HG03066 (cell line): ENCODE data around the gene CNIH2.
A peak's percentile ranks its signal among the peaks of the same experiment; 100 is the strongest.
"Not testable (repeated sequence)": the region's sequence is repeated elsewhere in the genome, so short reads cannot be mapped to it uniquely, and the experiment has no call there.

Source experiments
- ATAC-seq: cut with Tn5 transposase; IDR thresholded peaks from one replicate; pipeline ENCODE4 v1.9.1; 2021; ENCODE audit warnings: low read depth; ENCODE audit not compliant: unreplicated experiment

CNIH2 gene

GRCh38 chr11:66289548-66290329, 11.8 kb downstream of the CNIH2 start:
- ATAC-seq: peak; percentile 41

- no peak for ATAC-seq
Measured at GRCh38 chr11:66290330-66290621, 12.3 kb downstream of the CNIH2 start.

- ATAC-seq: no peak
Measured at GRCh38 chr11:66291303-66291705, 13.3 kb downstream of the CNIH2 start.

- no peak for ATAC-seq
Measured at GRCh38 chr11:66291706-66292542, 13.9 kb downstream of the CNIH2 start, which contains the start of gene TMEM151A. TSS of gene TMEM151A (plus strand) at chr11:66291894. CDS start at chr11:66292014, 120 bp downstream.

- ATAC-seq: no peak
Measured at GRCh38 chr11:66292543-66293332, 14.8 kb downstream of the CNIH2 start.

- ATAC-seq: no peak
Measured at GRCh38 chr11:66293352-66293751, 15.4 kb downstream of the CNIH2 start.

GRCh38 chr11:66293777-66294625, 16.0 kb downstream of the CNIH2 start:
- ATAC-seq: no peak

GRCh38 chr11:66294626-66295620, 16.9 kb downstream of the CNIH2 start:
- ATAC-seq: no peak

- no peak for ATAC-seq
Measured at GRCh38 chr11:66297610-66298009, 19.6 kb downstream of the CNIH2 start.

- no peak for ATAC-seq
Measured at GRCh38 chr11:66299186-66299585, 21.2 kb downstream of the CNIH2 start.

- no peak for ATAC-seq
Measured at GRCh38 chr11:66302656-66303055, 24.7 kb downstream of the CNIH2 start.

- ATAC-seq: no peak
Measured at GRCh38 chr11:66309475-66309874, 31.5 kb downstream of the CNIH2 start.

GRCh38 chr11:66310324-66310723, 32.3 kb downstream of the CNIH2 start:
- ATAC-seq: no peak

GRCh38 chr11:66310803-66311440, 32.9 kb downstream of the CNIH2 start:
- ATAC-seq: not testable (repeated sequence)

- ATAC-seq: peak; percentile 44
Measured at GRCh38 chr11:66311470-66311964, 33.5 kb downstream of the CNIH2 start.

GRCh38 chr11:66311965-66312548, 34.1 kb downstream of the CNIH2 start:
- ATAC-seq: peak; percentile 65

GRCh38 chr11:66312549-66313320, 34.8 kb downstream of the CNIH2 start:
- ATAC-seq: peak; percentile 60
